ENCODE results near the gene CLASP2.
"Not testable (repeated sequence)": the region's sequence is repeated elsewhere in the genome, so short reads cannot be mapped to it uniquely, and the experiment has no call there.

Gene CLASP2

GRCh38 chr3:33461097-33461496, 257.0 kb downstream of the CLASP2 start:
- H3K14ac ChIP-seq (ENCODE audit: low read length) = no peak overlapping the region
- no peak for DNase-seq (ENCODE audit: low spot score)
- no peak overlapping the region for H3K18ac ChIP-seq (ENCODE audit: low read length)
- no peak overlapping the region for H2AK5ac ChIP-seq (ENCODE audit: low read depth, low read length)
- no peak overlapping the region for H2BK5ac ChIP-seq (ENCODE audit: low read length)
- no peaks in the 10 kb centered on the region for H3K27me3 ChIP-seq (ENCODE audit: control insufficient read depth in 3 of 3, insufficient read depth in 3 of 3, low read depth in 1 of 3, low read length in 3 of 3)
- no peaks in the 10 kb centered on the region for H3K4me1 ChIP-seq (ENCODE audit: control insufficient read depth in 2 of 2, insufficient read depth in 1 of 2, low read depth in 1 of 2, low read length in 2 of 2)
- no peak overlapping the region for H3K4ac ChIP-seq (ENCODE audit: low read length)
- H3K27ac ChIP-seq (replicated peaks; ENCODE audit: low read length) = no peak overlapping the region
- H3K79me1 ChIP-seq (ENCODE audit: low read depth, low read length) = no peaks in the 10 kb centered on the region
- no peak overlapping the region for H2BK15ac ChIP-seq (ENCODE audit: low read length)
- no peak overlapping the region for H4K8ac ChIP-seq (ENCODE audit: low read depth, low read length)
- no peak overlapping the region for H3K9ac ChIP-seq (ENCODE audit: low read depth, low read length, poor library complexity)
- H3K4me2 ChIP-seq (ENCODE audit: insufficient read depth, low read length, poor library complexity, severe bottlenecking) = no peak overlapping the region
- no peaks in the 10 kb centered on the region for H3K36me3 ChIP-seq (replicated peaks in 1 of 2; ENCODE audit: control insufficient read depth in 2 of 2, insufficient read depth in 2 of 2, low read length in 2 of 2)
- H2BK120ac ChIP-seq (ENCODE audit: low read depth, low read length) = no peak overlapping the region
- H3K4me3 ChIP-seq (ENCODE audit: low read length in 2 of 2) = no peak overlapping the region
- H2AFZ ChIP-seq (ENCODE audit: low read length) = no peak overlapping the region
- no CpG with 5 or more reads among the region's 2 CpGs for WGBS, 2 donors (ENCODE audit: extremely low coverage in 2 of 2, insufficient read length in 2 of 2, insufficient replicate concordance in 1 of 2)
- peaks cover 1 to 9% of the 10 kb centered on the region in 2 donors for H3K9me3 ChIP-seq (replicated peaks in 1 of 2; ENCODE audit: control insufficient read depth in 2 of 2, insufficient read depth in 1 of 2, low read depth in 1 of 2, low read length in 2 of 2)
- no peak overlapping the region for H2BK12ac ChIP-seq (ENCODE audit: low read length)
- no peak overlapping the region for H3K23ac ChIP-seq (ENCODE audit: low read depth, low read length, poor library complexity)
- H4K91ac ChIP-seq (ENCODE audit: low read depth, low read length, poor library complexity) = no peak overlapping the region

DNA sequence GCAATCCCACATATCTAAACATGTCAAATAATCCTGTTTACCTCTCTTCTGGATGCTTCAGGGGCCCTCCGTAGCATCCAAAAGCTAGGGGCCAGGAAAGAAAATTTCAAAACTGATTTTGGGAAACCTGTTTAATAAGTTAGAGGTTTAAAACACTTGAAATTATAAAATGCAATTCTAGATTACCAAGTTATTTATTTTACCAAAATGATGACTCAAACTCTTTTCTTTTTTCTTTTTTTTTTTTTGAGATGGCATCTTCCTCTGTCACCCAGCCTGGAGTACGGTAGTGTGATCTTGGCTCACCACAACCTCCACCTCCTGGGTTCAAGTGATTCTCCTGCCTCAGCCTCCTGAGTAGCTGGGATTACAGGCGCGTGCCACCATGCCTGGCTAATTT, 258.5 kb downstream of the CLASP2 start:
- not testable (repeated sequence) for H3K9me3 ChIP-seq (replicated peaks in 1 of 2; ENCODE audit: control insufficient read depth in 2 of 2, insufficient read depth in 1 of 2, low read depth in 1 of 2, low read length in 2 of 2); H4K8ac ChIP-seq (ENCODE audit: low read depth, low read length); H3K4me1 ChIP-seq (ENCODE audit: control insufficient read depth in 2 of 2, insufficient read depth in 1 of 2, low read depth in 1 of 2, low read length in 2 of 2); H2BK5ac ChIP-seq (ENCODE audit: low read length); H4K91ac ChIP-seq (ENCODE audit: low read depth, low read length, poor library complexity); H2BK120ac ChIP-seq (ENCODE audit: low read depth, low read length); H2AFZ ChIP-seq (ENCODE audit: low read length); H3K18ac ChIP-seq (ENCODE audit: low read length); H2AK5ac ChIP-seq (ENCODE audit: low read depth, low read length); H3K9ac ChIP-seq (ENCODE audit: low read depth, low read length, poor library complexity); H3K27ac ChIP-seq (replicated peaks; ENCODE audit: low read length); H3K4me3 ChIP-seq (ENCODE audit: low read length in 2 of 2); H3K27me3 ChIP-seq (ENCODE audit: control insufficient read depth in 3 of 3, insufficient read depth in 3 of 3, low read depth in 1 of 3, low read length in 3 of 3); H3K4ac ChIP-seq (ENCODE audit: low read length); H3K79me1 ChIP-seq (ENCODE audit: low read depth, low read length); H3K36me3 ChIP-seq (replicated peaks in 1 of 2; ENCODE audit: control insufficient read depth in 2 of 2, insufficient read depth in 2 of 2, low read length in 2 of 2); H2BK15ac ChIP-seq (ENCODE audit: low read length); H2BK12ac ChIP-seq (ENCODE audit: low read length); H3K23ac ChIP-seq (ENCODE audit: low read depth, low read length, poor library complexity); H3K14ac ChIP-seq (ENCODE audit: low read length); H3K4me2 ChIP-seq (ENCODE audit: insufficient read depth, low read length, poor library complexity, severe bottlenecking); DNase-seq (ENCODE audit: low spot score)
- WGBS, 2 donors (ENCODE audit: extremely low coverage in 2 of 2, insufficient read length in 2 of 2, insufficient replicate concordance in 1 of 2) = no CpG with 5 or more reads among the region's 4 CpGs

DNA sequence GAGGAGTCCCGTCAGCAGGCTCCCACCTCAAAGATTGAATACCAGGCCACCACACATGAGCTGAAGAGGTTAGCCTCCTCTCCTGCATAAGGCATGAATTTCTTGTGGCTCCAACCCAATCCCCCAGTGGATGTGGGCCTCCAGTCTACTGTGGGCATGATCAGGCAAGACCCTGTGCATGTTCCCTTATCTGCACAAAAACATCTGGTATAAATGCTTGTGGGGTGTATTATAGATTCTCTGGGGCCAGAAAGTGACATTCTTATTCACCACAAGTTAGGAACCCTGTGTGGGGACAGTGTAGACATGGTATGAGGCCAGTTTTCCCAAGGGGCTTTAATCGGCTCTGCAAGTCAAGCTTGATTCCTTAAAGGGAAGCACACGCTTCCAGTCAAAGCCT, 259.6 kb downstream of the CLASP2 start:
- Histone ChIP-seq H3K36me3 (replicated peaks in 1 of 2; ENCODE audit: control insufficient read depth in 2 of 2, insufficient read depth in 2 of 2, low read length in 2 of 2) (peaks cover 2 to 11% of the 10 kb centered on the region in 2 donors), H2AFZ (ENCODE audit: low read length) (no peak overlapping the region), H3K27ac (replicated peaks; ENCODE audit: low read length) (no peak overlapping the region), H4K91ac (ENCODE audit: low read depth, low read length, poor library complexity) (no peak overlapping the region), H4K8ac (ENCODE audit: low read depth, low read length) (no peak overlapping the region), H2BK12ac (ENCODE audit: low read length) (no peak overlapping the region), H2BK5ac (ENCODE audit: low read length) (no peak overlapping the region), H3K9ac (ENCODE audit: low read depth, low read length, poor library complexity) (no peak overlapping the region), H2BK15ac (ENCODE audit: low read length) (no peak overlapping the region), H3K23ac (ENCODE audit: low read depth, low read length, poor library complexity) (no peak overlapping the region), H3K4ac (ENCODE audit: low read length) (no peak overlapping the region), H2AK5ac (ENCODE audit: low read depth, low read length) (no peak overlapping the region), H3K9me3 (replicated peaks in 1 of 2; ENCODE audit: control insufficient read depth in 2 of 2, insufficient read depth in 1 of 2, low read depth in 1 of 2, low read length in 2 of 2) (peaks cover 1 to 9% of the 10 kb centered on the region in 2 donors), H3K18ac (ENCODE audit: low read length) (no peak overlapping the region), H3K4me1 (ENCODE audit: control insufficient read depth in 2 of 2, insufficient read depth in 1 of 2, low read depth in 1 of 2, low read length in 2 of 2) (no peaks in the 10 kb centered on the region), H2BK120ac (ENCODE audit: low read depth, low read length) (no peak overlapping the region), H3K27me3 (ENCODE audit: control insufficient read depth in 3 of 3, insufficient read depth in 3 of 3, low read depth in 1 of 3, low read length in 3 of 3) (no peaks in the 10 kb centered on the region), H3K4me2 (ENCODE audit: insufficient read depth, low read length, poor library complexity, severe bottlenecking) (no peak overlapping the region), H3K79me1 (ENCODE audit: low read depth, low read length) (no peaks in the 10 kb centered on the region), H3K4me3 (ENCODE audit: low read length in 2 of 2) (no peak overlapping the region), H3K14ac (ENCODE audit: low read length) (no peak overlapping the region)
- no peak for DNase-seq (ENCODE audit: low spot score)
- WGBS, 2 donors (ENCODE audit: extremely low coverage in 2 of 2, insufficient read length in 2 of 2, insufficient replicate concordance in 1 of 2) = no CpG with 5 or more reads among the region's 3 CpGs

GRCh38 chr3:33456756-33457155, 261.3 kb downstream of the CLASP2 start:
- Histone ChIP-seq H3K79me1 (ENCODE audit: low read depth, low read length) (no peaks in the 10 kb centered on the region), H3K9me3 (replicated peaks in 1 of 2; ENCODE audit: control insufficient read depth in 2 of 2, insufficient read depth in 1 of 2, low read depth in 1 of 2, low read length in 2 of 2) (peaks cover 1 to 9% of the 10 kb centered on the region in 2 donors), H3K14ac (ENCODE audit: low read length) (no peak overlapping the region), H2BK15ac (ENCODE audit: low read length) (no peak overlapping the region), H3K4me2 (ENCODE audit: insufficient read depth, low read length, poor library complexity, severe bottlenecking) (no peak overlapping the region), H3K27ac (replicated peaks; ENCODE audit: low read length) (no peak overlapping the region), H3K4me3 (ENCODE audit: low read length in 2 of 2) (no peak overlapping the region), H2BK12ac (ENCODE audit: low read length) (no peak overlapping the region), H3K23ac (ENCODE audit: low read depth, low read length, poor library complexity) (no peak overlapping the region), H3K4ac (ENCODE audit: low read length) (no peak overlapping the region), H3K4me1 (ENCODE audit: control insufficient read depth in 2 of 2, insufficient read depth in 1 of 2, low read depth in 1 of 2, low read length in 2 of 2) (no peaks in the 10 kb centered on the region), H4K8ac (ENCODE audit: low read depth, low read length) (no peak overlapping the region), H2BK120ac (ENCODE audit: low read depth, low read length) (no peak overlapping the region), H2BK5ac (ENCODE audit: low read length) (no peak overlapping the region), H3K9ac (ENCODE audit: low read depth, low read length, poor library complexity) (no peak overlapping the region), H3K27me3 (ENCODE audit: control insufficient read depth in 3 of 3, insufficient read depth in 3 of 3, low read depth in 1 of 3, low read length in 3 of 3) (no peaks in the 10 kb centered on the region), H2AFZ (ENCODE audit: low read length) (no peak overlapping the region), H3K36me3 (replicated peaks in 1 of 2; ENCODE audit: control insufficient read depth in 2 of 2, insufficient read depth in 2 of 2, low read length in 2 of 2) (peaks cover 2 to 20% of the 10 kb centered on the region in 2 donors), H2AK5ac (ENCODE audit: low read depth, low read length) (no peak overlapping the region), H3K18ac (ENCODE audit: low read length) (no peak overlapping the region), H4K91ac (ENCODE audit: low read depth, low read length, poor library complexity) (no peak overlapping the region)
- DNase-seq (ENCODE audit: low spot score) = no peak
- no CpG with 5 or more reads among the region's 2 CpGs for WGBS, 2 donors (ENCODE audit: extremely low coverage in 2 of 2, insufficient read length in 2 of 2, insufficient replicate concordance in 1 of 2)

All from neuronal stem cell (in vitro differentiated cells).